Left lobe of liver (tissue), 2 donors: ENCODE measurements around the gene UQCRC1. TPM values are rescaled to one million over a fixed set of nuclear protein-coding genes. Genes with fewer than 3 reads are reported as not detected.
A peak's percentile ranks its signal among the peaks of the same experiment; 100 is the strongest.

Source experiments
- ATAC-seq: fragments of 200-7000 bp; cut with Tn5 transposase; one replicate; pipeline ENCODE4 v1.9.1; 2020; ENCODE audit warnings: mild to moderate bottlenecking, moderate library complexity
- DNase-seq: peaks from one replicate; pipeline ENCODE4 v3.0.0-alpha.2; 2020; ENCODE audit warnings: low spot score
- total RNA-seq: library from RNA; stranded (reverse); gene quantifications from one replicate; pipeline ENCODE4 v1.2.1, GENCODE V29; 2021
- donor health status: DM: no; HTN: no; CAD: no; lungs with moderate emphysema.
- donor health status: DM: no; HTN: yes; CAD: no.

The UQCRC1 gene
- 232 TPM for total RNA-seq

- DNase-seq (peak; percentile 95), ATAC-seq (peak; percentile 98)
Observed at GRCh38 chr3:48609088-48610005, at the start of gene UQCRC1. TSS of gene UQCRC1 (minus strand) at chr3:48609646. CDS start at chr3:48609620, 26 bp downstream.

GRCh38 chr3:48656841-48657281, 47.4 kb upstream of the UQCRC1 start:
- ATAC-seq (no peak), DNase-seq (no peak)

- ATAC-seq (peak; percentile 90), DNase-seq (peak; percentile 85)
Observed at GRCh38 chr3:48656061-48656840, 46.8 kb upstream of the UQCRC1 start.

GRCh38 chr3:48655606-48656005, 46.2 kb upstream of the UQCRC1 start:
- ATAC-seq (no peak), DNase-seq (no peak)

GRCh38 chr3:48655063-48655462, 45.6 kb upstream of the UQCRC1 start:
- ATAC-seq: no peak
- DNase-seq: no peak

GRCh38 chr3:48652923-48653715, 43.7 kb upstream of the UQCRC1 start:
- ATAC-seq (no peak), DNase-seq (no peak)

- DNase-seq: no peak
- no peak for ATAC-seq
Observed at GRCh38 chr3:48651771-48652170, 42.3 kb upstream of the UQCRC1 start.

GRCh38 chr3:48650723-48651122, 41.3 kb upstream of the UQCRC1 start:
- DNase-seq (no peak), ATAC-seq (no peak)

- ATAC-seq: no peak
Observed at GRCh38 chr3:48648188-48648850, 38.9 kb upstream of the UQCRC1 start.

GRCh38 chr3:48647714-48648113, 38.3 kb upstream of the UQCRC1 start:
- DNase-seq: no peak
- no peak for ATAC-seq

More at GRCh38 chr3:48648188-48648850, 38.9 kb upstream of the UQCRC1 start:
- DNase-seq: no peak

- ATAC-seq: no peak
- DNase-seq: no peak
Observed at GRCh38 chr3:48644898-48645760, 35.7 kb upstream of the UQCRC1 start.

- no peak for DNase-seq
- no peak for ATAC-seq
Observed at GRCh38 chr3:48642605-48643004, 33.2 kb upstream of the UQCRC1 start.

- ATAC-seq (peak; percentile 20), DNase-seq (no peak)
Observed at GRCh38 chr3:48641396-48641795, 31.9 kb upstream of the UQCRC1 start.

GRCh38 chr3:48639944-48640606, 30.6 kb upstream of the UQCRC1 start:
- ATAC-seq (no peak), DNase-seq (no peak)

GRCh38 chr3:48637305-48637704, 27.9 kb upstream of the UQCRC1 start:
- DNase-seq: no peak
- no peak for ATAC-seq

GRCh38 chr3:48636149-48636655, 26.8 kb upstream of the UQCRC1 start:
- ATAC-seq (no peak), DNase-seq (no peak)

- DNase-seq: peak; percentile 98
- peak; percentile 95 for ATAC-seq
Observed at GRCh38 chr3:48635222-48636021, 26.0 kb upstream of the UQCRC1 start, which contains the start of gene SLC26A6. TSS of gene SLC26A6 (minus strand) at chr3:48635461. CDS start at chr3:48635393, 68 bp downstream.
